Panc1 (cell line): ENCODE measurements around the gene BRD2. TPM values are rescaled to one million over a fixed set of nuclear protein-coding genes. Genes with fewer than 3 reads are reported as not detected.

Experiments used
- ATAC-seq: fragments of 200-7000 bp; cut with Tn5 transposase; 2 replicates; pipeline ENCODE4 v1.9.1; 2020; ENCODE audit warnings: mild to moderate bottlenecking, moderate library complexity
- BruUV-seq: library from RNA; stranded (reverse); fragments of 400-500 nt; replicated peaks from 2 replicates; lab custom pipeline; 2021; lab: Mats Ljungman, UMichigan
- CTCF ChIA-PET: fragments of 300-600 bp; sonication (Branson Sonifier 250); formaldehyde crosslinking; loops from one replicate; lab custom pipeline; 2022; ENCODE audit warnings: antibody characterized with exemption; lab: Charles Lee
- POLR2A ChIA-PET: fragments of 300-600 bp; sonication (Branson Sonifier 250); formaldehyde crosslinking; loops from one replicate; lab custom pipeline; 2022; ENCODE audit warnings: antibody characterized with exemption; lab: Charles Lee
- DNase-seq: peaks from one replicate; pipeline ENCODE4 v3.0.0-alpha.2; 2010; ENCODE audit warnings: low read depth, low spot score
- H3K27ac ChIP-seq: 2 replicates; pipeline ENCODE4 v1.5.1; 2011; ENCODE audit warnings: mild to moderate bottlenecking, low read length, inconsistent platforms
- H3K27me3 ChIP-seq: fragments of 200-500 bp; sonication (Bioruptor generic); 2 replicates; pipeline ENCODE4 v1.6.0; 2014; ENCODE audit warnings: low read length, inconsistent platforms; ENCODE audit not compliant: control insufficient read depth, insufficient read depth
- H3K36me3 ChIP-seq: fragments of 200-500 bp; sonication (Bioruptor generic); 2 replicates; pipeline ENCODE4 v1.5.1; 2014; ENCODE audit warnings: inconsistent platforms, mild to moderate bottlenecking, low read length, moderate library complexity; ENCODE audit not compliant: control insufficient read depth, insufficient read depth
- H3K4me1 ChIP-seq: 2 replicates; pipeline ENCODE4 v1.5.1; 2011; ENCODE audit warnings: inconsistent platforms, mild to moderate bottlenecking, low read length, moderate library complexity; ENCODE audit not compliant: control insufficient read depth, insufficient read depth
- H3K4me3 ChIP-seq, 2 experiments: 2 replicates each; pipeline ENCODE4 v1.5.1; 2011 to 2012; ENCODE audit warnings: low read depth in 2 of 2, low read length in 2 of 2, mild to moderate bottlenecking in 2 of 2, inconsistent platforms in 1 of 2, moderate library complexity in 1 of 2
- H3K9me3 ChIP-seq: fragments of 200-500 bp; sonication (Bioruptor generic); 2 replicates; pipeline ENCODE4 v1.5.1; 2014; ENCODE audit warnings: low read depth, mild to moderate bottlenecking, inconsistent platforms, low read length, moderate library complexity; ENCODE audit not compliant: control insufficient read depth, insufficient read depth
- POLR2AphosphoS5 ChIP-seq: IDR thresholded peaks from 2 replicates; pipeline ENCODE4 v1.6.1; 2012; ENCODE audit warnings: mild to moderate bottlenecking, low read depth, low read length, moderate library complexity
- SIN3A ChIP-seq: IDR thresholded peaks from 2 replicates; pipeline ENCODE4 v1.6.1; 2012; ENCODE audit warnings: low read depth, mild to moderate bottlenecking, low read length, moderate library complexity, borderline replicate concordance; ENCODE audit not compliant: insufficient read depth
- TCF7L2 ChIP-seq: IDR thresholded peaks from 2 replicates; pipeline ENCODE4 v1.6.1; 2011; ENCODE audit warnings: mild to moderate bottlenecking, low read depth, low read length, inconsistent platforms
- in situ Hi-C: cut with HindIII; loops from 2 replicates; pipeline ENCODE4 v1.10.0; 2016; ENCODE audit warnings: low sequenced_read_pairs, low pct_unique_long_range_greater_than_20kb
- intact Hi-C: fragments of 100-400 bp; cut with micrococcal nuclease; formaldehyde crosslinking; loops from one replicate; pipeline ENCODE4 v1.10.0; 2022; ENCODE audit not compliant: unreplicated experiment
- total RNA-seq: library from RNA; stranded (reverse); gene quantifications from one replicate; pipeline ENCODE4 v1.2.1, GENCODE V29; 2021; ENCODE audit not compliant: unreplicated experiment
- TF ChIP-seq, protein P1 (sequence below): fragments of 450-650 bp; IDR thresholded peaks from 2 replicates; pipeline ENCODE4 v1.5.1; 2017; ENCODE audit warnings: mild to moderate bottlenecking
- TF ChIP-seq, protein P2 (sequence below), 2 experiments: IDR thresholded peaks; 2 replicates each; pipeline ENCODE4 v1.6.1; 2011 to 2012; ENCODE audit warnings: low read depth in 2 of 2, control low read depth in 1 of 2, low read length in 1 of 2, mild to moderate bottlenecking in 1 of 2, moderate library complexity in 1 of 2; ENCODE audit not compliant: insufficient read depth in 1 of 2

The BRD2 gene
- total RNA-seq, 1 experiment from 2014 or later, result 209 TPM

DNA sequence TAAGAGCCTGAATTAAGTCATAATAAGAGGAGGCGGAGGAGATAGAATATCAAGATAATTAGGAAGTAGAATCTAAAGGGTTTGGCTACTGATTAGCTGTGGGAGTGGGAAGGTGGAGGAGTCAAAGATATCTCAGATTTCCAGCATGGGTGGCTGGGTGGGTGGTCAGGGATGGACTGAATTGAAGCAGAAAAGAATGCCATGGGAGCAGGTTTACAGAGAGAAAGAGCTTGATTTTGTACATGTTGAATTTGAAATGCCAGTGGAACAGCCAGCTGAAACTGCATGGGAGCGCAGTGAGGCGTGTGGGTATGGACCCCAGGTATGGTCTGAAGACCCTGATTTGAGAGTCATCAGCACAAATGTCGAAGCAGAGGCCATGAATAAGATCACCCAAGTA, 14.1 kb upstream of the BRD2 start:
- POLR2A ChIA-PET, result interaction anchor here (1.8 kb wide), 1 partner anchor 18 kb away, joined by 8 read pairs; no protein-coding TSS in a partner anchor
- intact Hi-C loops, result no loop called here
- no peaks in the 10 kb centered on the region for H3K36me3 ChIP-seq
- H3K4me3 ChIP-seq, result no peak overlapping the region
- H3K27ac ChIP-seq, result no peak overlapping the region
- in situ Hi-C loops, result no loop called here
- BruUV-seq, result no TSS peak
- TF ChIP-seq SIN3A (no peak), TCF7L2 (no peak), POLR2AphosphoS5 (no peak)
- TF ChIP-seq, protein P1, sequence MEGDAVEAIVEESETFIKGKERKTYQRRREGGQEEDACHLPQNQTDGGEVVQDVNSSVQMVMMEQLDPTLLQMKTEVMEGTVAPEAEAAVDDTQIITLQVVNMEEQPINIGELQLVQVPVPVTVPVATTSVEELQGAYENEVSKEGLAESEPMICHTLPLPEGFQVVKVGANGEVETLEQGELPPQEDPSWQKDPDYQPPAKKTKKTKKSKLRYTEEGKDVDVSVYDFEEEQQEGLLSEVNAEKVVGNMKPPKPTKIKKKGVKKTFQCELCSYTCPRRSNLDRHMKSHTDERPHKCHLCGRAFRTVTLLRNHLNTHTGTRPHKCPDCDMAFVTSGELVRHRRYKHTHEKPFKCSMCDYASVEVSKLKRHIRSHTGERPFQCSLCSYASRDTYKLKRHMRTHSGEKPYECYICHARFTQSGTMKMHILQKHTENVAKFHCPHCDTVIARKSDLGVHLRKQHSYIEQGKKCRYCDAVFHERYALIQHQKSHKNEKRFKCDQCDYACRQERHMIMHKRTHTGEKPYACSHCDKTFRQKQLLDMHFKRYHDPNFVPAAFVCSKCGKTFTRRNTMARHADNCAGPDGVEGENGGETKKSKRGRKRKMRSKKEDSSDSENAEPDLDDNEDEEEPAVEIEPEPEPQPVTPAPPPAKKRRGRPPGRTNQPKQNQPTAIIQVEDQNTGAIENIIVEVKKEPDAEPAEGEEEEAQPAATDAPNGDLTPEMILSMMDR, result no peak
- TF ChIP-seq, protein P2, sequence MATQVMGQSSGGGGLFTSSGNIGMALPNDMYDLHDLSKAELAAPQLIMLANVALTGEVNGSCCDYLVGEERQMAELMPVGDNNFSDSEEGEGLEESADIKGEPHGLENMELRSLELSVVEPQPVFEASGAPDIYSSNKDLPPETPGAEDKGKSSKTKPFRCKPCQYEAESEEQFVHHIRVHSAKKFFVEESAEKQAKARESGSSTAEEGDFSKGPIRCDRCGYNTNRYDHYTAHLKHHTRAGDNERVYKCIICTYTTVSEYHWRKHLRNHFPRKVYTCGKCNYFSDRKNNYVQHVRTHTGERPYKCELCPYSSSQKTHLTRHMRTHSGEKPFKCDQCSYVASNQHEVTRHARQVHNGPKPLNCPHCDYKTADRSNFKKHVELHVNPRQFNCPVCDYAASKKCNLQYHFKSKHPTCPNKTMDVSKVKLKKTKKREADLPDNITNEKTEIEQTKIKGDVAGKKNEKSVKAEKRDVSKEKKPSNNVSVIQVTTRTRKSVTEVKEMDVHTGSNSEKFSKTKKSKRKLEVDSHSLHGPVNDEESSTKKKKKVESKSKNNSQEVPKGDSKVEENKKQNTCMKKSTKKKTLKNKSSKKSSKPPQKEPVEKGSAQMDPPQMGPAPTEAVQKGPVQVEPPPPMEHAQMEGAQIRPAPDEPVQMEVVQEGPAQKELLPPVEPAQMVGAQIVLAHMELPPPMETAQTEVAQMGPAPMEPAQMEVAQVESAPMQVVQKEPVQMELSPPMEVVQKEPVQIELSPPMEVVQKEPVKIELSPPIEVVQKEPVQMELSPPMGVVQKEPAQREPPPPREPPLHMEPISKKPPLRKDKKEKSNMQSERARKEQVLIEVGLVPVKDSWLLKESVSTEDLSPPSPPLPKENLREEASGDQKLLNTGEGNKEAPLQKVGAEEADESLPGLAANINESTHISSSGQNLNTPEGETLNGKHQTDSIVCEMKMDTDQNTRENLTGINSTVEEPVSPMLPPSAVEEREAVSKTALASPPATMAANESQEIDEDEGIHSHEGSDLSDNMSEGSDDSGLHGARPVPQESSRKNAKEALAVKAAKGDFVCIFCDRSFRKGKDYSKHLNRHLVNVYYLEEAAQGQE (IDR thresholded peaks at IDR 0.05; ENCODE audit: insufficient read depth in 1 of 2, low read depth in 2 of 2, low read length in 1 of 2), result no peak
- no peaks in the 10 kb centered on the region for H3K27me3 ChIP-seq
- no peaks in the 10 kb centered on the region for H3K9me3 ChIP-seq
- CTCF ChIA-PET, result interaction anchor here (1.5 to 2.4 kb wide), 4 partner anchors 11 to 30 kb away, joined by 3 to 10 read pairs (median 4); no protein-coding TSS in a partner anchor
- no peaks in the 10 kb centered on the region for H3K4me1 ChIP-seq
- no peak for ATAC-seq
- DNase-seq, result no peak

DNA sequence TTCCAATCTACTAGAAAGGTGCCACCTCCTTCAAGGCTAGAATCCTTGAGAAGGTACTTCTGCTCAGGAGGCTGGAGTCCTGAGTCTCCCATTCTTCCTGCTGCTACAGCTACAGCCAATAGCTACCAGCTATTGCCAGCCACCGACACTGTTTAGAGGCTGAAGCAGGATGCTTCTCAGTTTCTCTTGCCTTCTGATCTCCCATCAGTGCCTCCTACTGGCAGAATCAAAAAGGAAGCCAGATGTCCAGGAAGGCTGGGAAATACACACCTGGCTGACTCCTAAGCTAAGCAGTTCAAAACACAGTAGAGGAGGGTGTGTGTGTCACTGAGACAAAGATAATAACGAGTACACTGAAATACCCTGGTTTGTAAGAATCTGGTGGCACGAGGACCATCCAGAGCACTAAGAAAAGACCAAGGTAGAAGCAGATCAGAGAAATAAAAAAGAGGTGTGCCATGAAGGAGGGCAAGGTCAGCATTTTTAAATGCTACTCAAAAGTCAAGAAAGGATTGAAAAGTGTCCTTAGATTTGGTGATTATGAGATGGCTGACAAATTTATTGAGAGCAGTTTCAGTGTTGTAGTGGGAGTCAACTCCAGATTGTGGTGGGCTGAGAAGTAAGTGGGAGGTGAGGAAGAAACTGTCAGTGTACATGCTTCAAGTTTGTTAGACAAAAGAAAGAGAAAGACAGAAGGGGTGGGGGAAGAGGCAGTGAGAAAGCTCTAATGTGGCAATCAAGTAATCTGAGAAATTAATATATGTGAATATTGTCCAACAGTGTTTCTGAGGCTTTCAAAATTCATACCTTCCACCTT, 13.2 kb upstream of the BRD2 start:
- no peaks in the 10 kb centered on the region for H3K9me3 ChIP-seq
- ATAC-seq, result no peak; the same call in 1 of the 2 replicates
- no TSS peak for BruUV-seq
- H3K4me3 ChIP-seq, result no peak overlapping the region
- POLR2A ChIA-PET, result interaction anchor here (0.6 to 0.7 kb wide), 3 partner anchors 18 to 125 kb away, joined by 4 to 10 read pairs (median 5); no protein-coding TSS in a partner anchor
- intact Hi-C loops (no loop called here), in situ Hi-C loops (no loop called here)
- CTCF ChIA-PET, result interaction anchor here (2.4 kb wide), 1 partner anchor 29 kb away, joined by 10 read pairs; no protein-coding TSS in a partner anchor
- no peaks in the 10 kb centered on the region for H3K4me1 ChIP-seq
- H3K27me3 ChIP-seq, result no peaks in the 10 kb centered on the region
- no peak for DNase-seq
- no peak overlapping the region for H3K27ac ChIP-seq
- H3K36me3 ChIP-seq, result no peaks in the 10 kb centered on the region
- TF ChIP-seq, protein P1, result peak; percentile 58
- TF ChIP-seq SIN3A, result no peak
